H9 (cell line): ENCODE results near the gene FGR. TPM values are rescaled to one million over a fixed set of nuclear protein-coding genes. Genes with fewer than 3 reads are reported as not detected.

Source experiments
- DNase-seq: peaks from one replicate; pipeline ENCODE4 v3.0.0-alpha.2; 2017
- H2AFZ ChIP-seq: one replicate; pipeline ENCODE4 v1.6.1; 2013; ENCODE audit warnings: mild to moderate bottlenecking, low read length, control low read depth, moderate library complexity
- H2AK5ac ChIP-seq: 2 replicates; pipeline ENCODE4 v1.6.1; 2013; ENCODE audit warnings: low read length, control low read depth, mixed read lengths; ENCODE audit not compliant: insufficient read length
- H2BK120ac ChIP-seq: one replicate; pipeline ENCODE4 v1.6.1; 2013; ENCODE audit warnings: low read depth, mild to moderate bottlenecking, low read length, control low read depth, inconsistent platforms; ENCODE audit not compliant: poor library complexity, severe bottlenecking
- H2BK12ac ChIP-seq: 2 replicates; pipeline ENCODE4 v1.6.1; 2013; ENCODE audit warnings: low read length, control low read depth, mixed read lengths, low read depth; ENCODE audit not compliant: insufficient read length
- H2BK15ac ChIP-seq: 2 replicates; pipeline ENCODE4 v1.6.1; 2013; ENCODE audit warnings: low read depth, low read length, control low read depth
- H2BK20ac ChIP-seq: one replicate; pipeline ENCODE4 v1.6.1; 2013; ENCODE audit warnings: low read depth, mild to moderate bottlenecking, low read length, control low read depth, inconsistent platforms; ENCODE audit not compliant: poor library complexity, severe bottlenecking
- H2BK5ac ChIP-seq: 2 replicates; pipeline ENCODE4 v1.6.1; 2013; ENCODE audit warnings: low read length, control low read depth, mixed read lengths; ENCODE audit not compliant: insufficient read length
- H3K14ac ChIP-seq: 2 replicates; pipeline ENCODE4 v1.6.1; 2013; ENCODE audit warnings: low read length, control low read depth; ENCODE audit not compliant: insufficient read depth
- H3K18ac ChIP-seq: 2 replicates; pipeline ENCODE4 v1.6.1; 2013; ENCODE audit warnings: low read depth, mild to moderate bottlenecking, mixed read lengths, low read length, control low read depth; ENCODE audit not compliant: insufficient read length
- H3K23ac ChIP-seq: 2 replicates; pipeline ENCODE4 v1.6.1; 2013; ENCODE audit warnings: low read length, control low read depth, mixed read lengths, low read depth; ENCODE audit not compliant: insufficient read length
- H3K23me2 ChIP-seq: 2 replicates; pipeline ENCODE4 v1.6.1; 2013; ENCODE audit warnings: low read depth, mild to moderate bottlenecking, mixed read lengths, low read length, control low read depth; ENCODE audit not compliant: insufficient read length, poor library complexity, severe bottlenecking
- H3K27ac ChIP-seq: 2 replicates; pipeline ENCODE4 v1.5.1; 2013; ENCODE audit warnings: low read length, control low read depth, mixed read lengths, low read depth; ENCODE audit not compliant: insufficient read length
- H3K27me3 ChIP-seq: 2 replicates; pipeline ENCODE4 v1.6.1; 2013; ENCODE audit warnings: low read length, control low read depth, inconsistent platforms; ENCODE audit not compliant: insufficient read depth
- H3K4ac ChIP-seq: 2 replicates; pipeline ENCODE4 v1.6.1; 2013; ENCODE audit warnings: low read depth, mild to moderate bottlenecking, control low read depth, inconsistent platforms, low read length, moderate library complexity
- H3K4me1 ChIP-seq: 2 replicates; pipeline ENCODE4 v1.6.1; 2013; ENCODE audit warnings: low read length, control low read depth, inconsistent platforms; ENCODE audit not compliant: insufficient read depth
- H3K4me2 ChIP-seq: 2 replicates; pipeline ENCODE4 v1.6.1; 2013; ENCODE audit warnings: low read length, control low read depth, mixed read lengths; ENCODE audit not compliant: insufficient read length, insufficient read depth
- H3K56ac ChIP-seq: 2 replicates; pipeline ENCODE4 v1.6.1; 2013; ENCODE audit warnings: low read depth, mild to moderate bottlenecking, mixed read lengths, low read length, control low read depth; ENCODE audit not compliant: insufficient read length
- H3K79me1 ChIP-seq: 2 replicates; pipeline ENCODE4 v1.6.1; 2013; ENCODE audit warnings: low read depth, mild to moderate bottlenecking, moderate library complexity, low read length, control low read depth, inconsistent platforms; ENCODE audit not compliant: insufficient read depth, poor library complexity, severe bottlenecking
- H3K79me2 ChIP-seq: 2 replicates; pipeline ENCODE4 v1.6.1; 2013; ENCODE audit warnings: low read length, control low read depth, inconsistent platforms; ENCODE audit not compliant: insufficient read depth
- H3K9ac ChIP-seq: 2 replicates; pipeline ENCODE4 v1.6.1; 2013; ENCODE audit warnings: low read length, control low read depth, mixed read lengths; ENCODE audit not compliant: insufficient read length; ENCODE audit errors: extremely low read depth
- H3K9me3 ChIP-seq: one replicate; pipeline ENCODE4 v1.6.1; 2013; ENCODE audit warnings: low read depth, low read length, inconsistent platforms; ENCODE audit not compliant: control insufficient read depth
- H3T11ph ChIP-seq: one replicate; pipeline ENCODE4 v1.6.1; 2013; ENCODE audit warnings: mild to moderate bottlenecking, low read length, control low read depth, inconsistent platforms
- H4K20me1 ChIP-seq: one replicate; pipeline ENCODE4 v1.6.1; 2013; ENCODE audit not compliant: control insufficient read depth, insufficient read length, insufficient read depth
- H4K5ac ChIP-seq: 2 replicates; pipeline ENCODE4 v1.6.1; 2013; ENCODE audit warnings: low read depth, mild to moderate bottlenecking, mixed read lengths, low read length, control low read depth; ENCODE audit not compliant: insufficient read length
- H4K8ac ChIP-seq: replicated peaks from 2 replicates; pipeline ENCODE4 v1.6.1; 2013; ENCODE audit warnings: low read length, control low read depth, mixed read lengths, low read depth; ENCODE audit not compliant: insufficient read length
- H4K91ac ChIP-seq: 2 replicates; pipeline ENCODE4 v1.6.1; 2013; ENCODE audit warnings: low read depth, mild to moderate bottlenecking, moderate library complexity, mixed read lengths, low read length, control low read depth; ENCODE audit not compliant: insufficient read length
- H3K27ac Mint-ChIP-seq, 3 experiments: 2 replicates in 2 of 3; 3 replicates in 1 of 3; pipeline ENCODE4 v1.8.0; 2020 to 2021; ENCODE audit warnings: mixed read lengths in 3 of 3, mild to moderate bottlenecking in 1 of 3, moderate library complexity in 1 of 3
- H3K27me3 Mint-ChIP-seq: 2 replicates; pipeline ENCODE4 v1.8.0; 2021; ENCODE audit warnings: low read depth, mild to moderate bottlenecking, moderate library complexity, mixed read lengths
- H3K36me3 Mint-ChIP-seq, 3 experiments: 2 replicates in 2 of 3; 3 replicates in 1 of 3; pipeline ENCODE4 v1.8.0; 2020 to 2021; ENCODE audit warnings: low read depth in 3 of 3, mixed read lengths in 3 of 3; ENCODE audit not compliant: insufficient read depth in 1 of 3
- H3K4me1 Mint-ChIP-seq, 2 experiments: 2 replicates each; pipeline ENCODE4 v1.8.0; 2020; ENCODE audit warnings: mixed read lengths in 2 of 2
- H3K4me3 Mint-ChIP-seq, 2 experiments: 2 replicates in 1 of 2; 3 replicates in 1 of 2; pipeline ENCODE4 v1.8.0; 2020 to 2021; ENCODE audit warnings: mild to moderate bottlenecking in 2 of 2, mixed read lengths in 2 of 2, moderate library complexity in 1 of 2
- H3K9me3 Mint-ChIP-seq, 2 experiments: 2 replicates in 1 of 2; 3 replicates in 1 of 2; pipeline ENCODE4 v1.8.0; 2020; ENCODE audit warnings: mild to moderate bottlenecking in 2 of 2, mixed read lengths in 2 of 2, moderate library complexity in 1 of 2
- CTCF ChIP-seq: fragments of 200-600 bp; sonication (generic); conservative IDR thresholded peaks from 3 replicates; pipeline ENCODE4 v1.8.0; 2021; ENCODE audit warnings: antibody characterized with exemption, mild to moderate bottlenecking
- WGBS: extraction: QIAGEN DNeasy Blood & Tissue Kit; methylation state at CpG from one replicate; pipeline ENCODE4 v1.1.7; 2013; ENCODE audit warnings: missing lambda C conversion rate, low lambda C conversion rate, mixed read lengths; ENCODE audit not compliant: insufficient read length; ENCODE audit errors: extremely low coverage; 5-methylcytosine and 5-hydroxymethylcytosine counted together
- total RNA-seq: library from RNA; stranded (reverse); gene quantifications from 2 replicates; pipeline ENCODE4 v1.2.1, GENCODE V29; 2021

FGR gene
- total RNA-seq, 1 experiment from 2014 or later = not detected

- Histone ChIP-seq H4K5ac (no peak overlapping the region), H3K27me3 (no peaks in the 10 kb centered on the region), H3K4ac (no peak overlapping the region), H3K4me1 (peaks cover 25% of the 10 kb centered on the region), H3K79me1 (peaks cover 2% of the 10 kb centered on the region), H3K23me2 (no peaks in the 10 kb centered on the region), H3K4me2 (no peak overlapping the region), H3K27ac (no peak overlapping the region), H2AFZ (no peak overlapping the region), H4K8ac (no peak overlapping the region), H4K20me1 (peaks cover 6% of the 10 kb centered on the region), H3K79me2 (peaks cover 22% of the 10 kb centered on the region; the same call in 1 of the 2 replicates), H4K91ac (no peak overlapping the region), H3K18ac (no peak overlapping the region), H2BK5ac (no peak overlapping the region), H2BK12ac (no peak overlapping the region), H3K9ac (no peak overlapping the region), H3K23ac (no peak overlapping the region), H2BK15ac (no peak overlapping the region), H3K9me3 (no peaks in the 10 kb centered on the region), H2BK20ac (no peak overlapping the region), H2BK120ac (no peak overlapping the region), H3K56ac (no peak overlapping the region), H3T11ph (no peak overlapping the region), H3K14ac (no peak overlapping the region), H2AK5ac (no peak overlapping the region)
- no peak overlapping the region for H3K27ac Mint-ChIP-seq
- H3K36me3 Mint-ChIP-seq = 0 out of 7 replicates have a peak, but pooled peaks cover 0 to 1% (median 0%) of the 10 kb centered on the region in 3 experiments
- H3K4me1 Mint-ChIP-seq = peaks cover 35 to 44% of the 10 kb centered on the region in 2 experiments
- no peak overlapping the region for H3K4me3 Mint-ChIP-seq
- no peak for TF ChIP-seq CTCF
- H3K27me3 Mint-ChIP-seq = no peaks in the 10 kb centered on the region
- WGBS = no CpG with 5 or more reads among the region's 4 CpGs
- no peak for DNase-seq
- H3K9me3 Mint-ChIP-seq = no peaks in the 10 kb centered on the region
Measured at GRCh38 chr1:27596986-27597385, 38.0 kb downstream of the FGR start.
